Measurements from ENCODE around the gene CSK. TPM values are rescaled to one million over a fixed set of nuclear protein-coding genes. Genes with fewer than 3 reads are reported as not detected.

Gene CSK
- total RNA-seq, 4 donors from 2014 or later, result 6.4 to 11.7 (median 10.8) TPM

DNA sequence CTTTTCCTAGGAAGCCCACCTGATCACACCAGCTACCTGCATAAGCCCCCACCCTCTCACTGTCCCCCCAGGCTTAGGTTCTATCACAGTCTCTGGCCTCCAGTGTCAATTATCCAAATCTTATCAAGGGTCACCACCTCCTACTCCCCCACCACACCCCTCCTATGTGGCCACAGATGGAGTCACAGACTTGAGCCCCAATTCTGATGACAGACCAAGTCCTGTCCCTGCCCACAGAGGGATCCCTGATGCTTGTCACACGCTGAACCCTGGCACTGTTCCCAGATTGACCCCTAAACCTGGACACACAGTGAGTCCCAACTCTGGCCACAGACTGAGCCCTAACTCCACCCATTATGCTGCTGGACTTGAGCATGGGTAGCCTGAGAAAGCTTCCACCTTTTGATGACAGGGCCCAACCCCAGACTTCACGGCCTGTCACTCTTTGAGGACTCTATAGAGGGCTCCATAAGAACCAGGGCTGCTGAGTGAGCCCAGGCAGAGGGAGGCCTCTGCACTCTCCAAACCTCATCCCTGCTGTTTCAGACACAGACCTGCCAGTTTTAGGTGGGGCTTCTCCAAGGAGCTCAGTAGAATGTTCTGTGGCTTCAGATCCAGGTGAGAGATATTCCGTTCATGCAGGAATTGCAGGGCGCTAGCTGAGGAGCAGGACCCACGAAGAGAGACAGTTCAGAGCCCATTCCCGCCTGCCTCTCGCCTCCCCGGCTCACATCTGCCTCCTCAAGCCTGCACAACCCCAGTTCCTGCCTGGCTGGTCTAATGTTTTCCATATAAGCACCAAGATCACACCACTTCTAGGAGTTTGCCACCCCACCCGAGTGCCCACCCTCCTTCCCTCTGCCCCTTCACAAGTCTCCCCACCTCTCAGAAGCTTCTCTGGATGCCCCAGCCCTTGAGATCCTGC is 59.2 kb downstream of the CSK start:
- Histone ChIP-seq H3K9me3 (no peaks in the 10 kb centered on the region), H3K27me3 (no peaks in the 10 kb centered on the region), H3K36me3 (peaks cover 0 to 40% of the 10 kb centered on the region in 2 donors), H3K27ac (no peak overlapping the region), H3K4me1 (peaks cover 0 to 16% of the 10 kb centered on the region in 2 donors), H3K4me3 (no peak overlapping the region)
- TF ChIP-seq, protein P1, sequence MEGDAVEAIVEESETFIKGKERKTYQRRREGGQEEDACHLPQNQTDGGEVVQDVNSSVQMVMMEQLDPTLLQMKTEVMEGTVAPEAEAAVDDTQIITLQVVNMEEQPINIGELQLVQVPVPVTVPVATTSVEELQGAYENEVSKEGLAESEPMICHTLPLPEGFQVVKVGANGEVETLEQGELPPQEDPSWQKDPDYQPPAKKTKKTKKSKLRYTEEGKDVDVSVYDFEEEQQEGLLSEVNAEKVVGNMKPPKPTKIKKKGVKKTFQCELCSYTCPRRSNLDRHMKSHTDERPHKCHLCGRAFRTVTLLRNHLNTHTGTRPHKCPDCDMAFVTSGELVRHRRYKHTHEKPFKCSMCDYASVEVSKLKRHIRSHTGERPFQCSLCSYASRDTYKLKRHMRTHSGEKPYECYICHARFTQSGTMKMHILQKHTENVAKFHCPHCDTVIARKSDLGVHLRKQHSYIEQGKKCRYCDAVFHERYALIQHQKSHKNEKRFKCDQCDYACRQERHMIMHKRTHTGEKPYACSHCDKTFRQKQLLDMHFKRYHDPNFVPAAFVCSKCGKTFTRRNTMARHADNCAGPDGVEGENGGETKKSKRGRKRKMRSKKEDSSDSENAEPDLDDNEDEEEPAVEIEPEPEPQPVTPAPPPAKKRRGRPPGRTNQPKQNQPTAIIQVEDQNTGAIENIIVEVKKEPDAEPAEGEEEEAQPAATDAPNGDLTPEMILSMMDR (IDR thresholded peaks at IDR 0.05 in 4 of 5, conservative IDR thresholded peaks at IDR 0.05 in 1 of 5), result no peak
- no peak for TF ChIP-seq POLR2A (IDR thresholded peaks at IDR 0.05)
- intact Hi-C loops (cut with DNase I; ENCODE audit: low total_unique reads), result loop anchor here (5.0 kb wide), 1 partner anchor 59 kb away; the partner anchor contains the start of gene CSK
- in situ Hi-C loops (cut with MboI; ENCODE audit: low sequenced_read_pairs in 4 of 4), result loop anchor here in 1 of 4 donors (5.0 kb wide), 1 partner anchor 64 kb away; no protein-coding TSS in a partner anchor
- ATAC-seq (no peak), DNase-seq (no peak)

GRCh38 chr15:74841891-74842373 is 60.1 kb downstream of the CSK start:
- DNase-seq (no peak), ATAC-seq (no peak)
- intact Hi-C loops (cut with DNase I; ENCODE audit: low total_unique reads), result loop anchor here (2.0 to 5.0 kb wide), 3 partner anchors 60 to 109 kb away; partner anchors contain the start of genes CSK and FAM219B
- peak overlapping the region in 1 of 4 donors; percentile 91 for H3K27ac ChIP-seq
- peaks cover 0 to 16% of the 10 kb centered on the region in 2 donors for H3K4me1 ChIP-seq
- H3K36me3 ChIP-seq, result peaks cover 0 to 35% of the 10 kb centered on the region in 2 donors
- H3K4me3 ChIP-seq, result peak overlapping the region in 3 of 4 donors; percentile 77 to 93 (median 84)
- no peak for TF ChIP-seq POLR2A (IDR thresholded peaks at IDR 0.05)
- TF ChIP-seq, protein P1 (IDR thresholded peaks at IDR 0.05 in 4 of 5, conservative IDR thresholded peaks at IDR 0.05 in 1 of 5), result no peak
- H3K27me3 ChIP-seq, result no peaks in the 10 kb centered on the region
- in situ Hi-C loops (cut with MboI; ENCODE audit: low sequenced_read_pairs in 4 of 4), result loop anchor here in 1 of 4 donors (5.0 kb wide), 1 partner anchor 65 kb away; no protein-coding TSS in a partner anchor
- no peaks in the 10 kb centered on the region for H3K9me3 ChIP-seq

GRCh38 chr15:74842581-74843444 is 60.9 kb downstream of the CSK start, which contains the start of gene ULK3:
Gene ULK3 (minus strand): TSS chr15:74843156. CDS start chr15:74843105, 51 bp downstream.
- H3K27me3 ChIP-seq, result no peaks in the 10 kb centered on the region
- in situ Hi-C loops (cut with MboI; ENCODE audit: low sequenced_read_pairs in 4 of 4), result loop anchor here in 1 of 4 donors (5.0 kb wide), 1 partner anchor 66 kb away; no protein-coding TSS in a partner anchor
- DNase-seq (peak; percentile 88 to 92), ATAC-seq (peak; percentile 87 to 92)
- TF ChIP-seq, protein P1 (IDR thresholded peaks at IDR 0.05 in 4 of 5, conservative IDR thresholded peaks at IDR 0.05 in 1 of 5), result peak; percentile 63 to 96 (median 94)
- peak; percentile 76 to 77 for TF ChIP-seq POLR2A (IDR thresholded peaks at IDR 0.05)
- intact Hi-C loops (cut with DNase I; ENCODE audit: low total_unique reads), result loop anchor here (1.0 to 5.0 kb wide), 4 partner anchors 30 to 108 kb away; partner anchors contain the start of genes CSK, FAM219B and SCAMP2
- H3K27ac ChIP-seq, result peak within 1 kb of the TSS; percentile 91 to 98 (median 95)
- peaks cover 0 to 24% of the 10 kb centered on the region in 2 donors for H3K4me1 ChIP-seq
- H3K36me3 ChIP-seq, result peaks cover 0 to 35% of the 10 kb centered on the region in 2 donors
- no peaks in the 10 kb centered on the region for H3K9me3 ChIP-seq
- peak within 1 kb of the TSS; percentile 77 to 93 (median 86) for H3K4me3 ChIP-seq

DNA sequence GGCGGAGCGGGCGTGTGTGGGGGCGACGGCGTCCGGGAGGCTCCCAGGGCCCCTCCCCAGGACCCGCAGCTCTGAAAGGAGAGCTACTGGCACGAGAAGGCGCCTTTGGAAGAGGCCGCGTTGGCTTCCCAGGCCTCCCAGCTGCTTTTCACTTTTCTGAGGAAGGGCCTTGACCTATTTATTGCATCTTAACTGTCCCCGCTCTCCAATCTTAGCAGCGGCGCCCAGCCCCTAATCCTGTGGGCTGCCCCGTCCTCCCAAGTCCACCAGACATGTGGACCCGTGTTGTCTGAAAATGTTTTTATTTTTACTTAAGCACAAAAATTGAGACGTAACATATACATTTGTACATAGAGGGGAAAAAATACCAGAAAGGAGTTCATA is 61.6 kb downstream of the CSK start:
- no peak for TF ChIP-seq POLR2A (IDR thresholded peaks at IDR 0.05)
- TF ChIP-seq, protein P1 (IDR thresholded peaks at IDR 0.05 in 4 of 5, conservative IDR thresholded peaks at IDR 0.05 in 1 of 5), result peak in 1 of 5 experiments; percentile 29
- H3K4me3 ChIP-seq, result peak overlapping the region; percentile 77 to 93 (median 86)
- H3K9me3 ChIP-seq, result no peaks in the 10 kb centered on the region
- H3K4me1 ChIP-seq, result peaks cover 3 to 29% of the 10 kb centered on the region in 2 donors
- peaks cover 0 to 38% of the 10 kb centered on the region in 2 donors for H3K36me3 ChIP-seq
- intact Hi-C loops (cut with DNase I; ENCODE audit: low total_unique reads) (loop anchor here (1.0 to 5.0 kb wide), 4 partner anchors 30 to 107 kb away; partner anchors contain the start of genes CSK, FAM219B and SCAMP2), in situ Hi-C loops (cut with MboI; ENCODE audit: low sequenced_read_pairs in 4 of 4) (loop anchor here in 1 of 4 donors (5.0 kb wide), 1 partner anchor 66 kb away; no protein-coding TSS in a partner anchor)
- ATAC-seq (no peak), DNase-seq (no peak)
- no peaks in the 10 kb centered on the region for H3K27me3 ChIP-seq
- H3K27ac ChIP-seq, result peak overlapping the region; percentile 91 to 98 (median 95)

Data from gastrocnemius medialis (tissue), 4 donors.